HCT116 (cell line): Measurements from ENCODE around the gene PFKFB3. TPM values are rescaled to one million over a fixed set of nuclear protein-coding genes. Genes with fewer than 3 reads are reported as not detected.

Experiments
- ATAC-seq: fragments of 200-7000 bp; cut with Tn5 transposase; 2 replicates; pipeline ENCODE4 v1.9.1; 2020; ENCODE audit warnings: mild to moderate bottlenecking, moderate library complexity
- BruUV-seq: library from RNA; stranded (reverse); fragments of 400-500 nt; replicated peaks from 2 replicates; lab custom pipeline; 2021; lab: Mats Ljungman, UMichigan
- CTCF ChIA-PET: fragments of 300-600 bp; sonication (Branson Sonifier 250); formaldehyde crosslinking; loops from one replicate; lab custom pipeline; 2021; ENCODE audit warnings: antibody characterized with exemption; lab: Charles Lee
- POLR2A ChIA-PET: fragments of 300-600, 350-600 bp; sonication (Branson Sonifier 250); formaldehyde crosslinking; loops from one replicate; lab custom pipeline; 2021; ENCODE audit warnings: antibody characterized with exemption; lab: Charles Lee
- RAD21 ChIA-PET, 2 experiments: fragments of 300-600 bp; sonication (Branson Sonifier 250); formaldehyde crosslinking; loops; one replicate each; lab custom pipeline; 2023; ENCODE audit warnings: low total read pairs in 2 of 2; ENCODE audit not compliant: uncharacterized antibody in 2 of 2, unreplicated experiment in 2 of 2, low non-redundant PET in 1 of 2; lab: Charles Lee
- DNase-seq: peaks from one replicate; pipeline ENCODE4 v3.0.0-alpha.2; 2010; ENCODE audit warnings: low read depth, low spot score
- H2AFZ ChIP-seq: fragments of 200-600 bp; shearing (Covaris generic), sonication (generic); 2 replicates; pipeline ENCODE4 v1.6.1; 2017; ENCODE audit warnings: low read depth, mixed run types, mixed read lengths, antibody characterized with exemption, low read length; ENCODE audit not compliant: poor library complexity, severe bottlenecking
- H3K27ac ChIP-seq: 2 replicates; pipeline ENCODE4 v1.5.1; 2012; ENCODE audit warnings: low read depth, low read length
- H3K27me3 ChIP-seq: fragments of 200-600 bp; sonication (generic); 2 replicates; pipeline ENCODE4 v1.6.1; 2016; ENCODE audit warnings: mixed run types, low read length, mixed read lengths; ENCODE audit not compliant: insufficient read depth
- H3K36me3 ChIP-seq, 2 experiments: fragments of 200-500 bp in 1 of 2; fragments of 200-600 bp in 1 of 2; sonication (Bioruptor generic) in 1 of 2; sonication (generic) in 1 of 2; 2 replicates each; pipeline versions ENCODE4 v1.5.1 to v1.6.1; 2014 to 2016; ENCODE audit warnings: low read length in 2 of 2, inconsistent platforms in 1 of 2, mixed read lengths in 1 of 2, mixed run types in 1 of 2; ENCODE audit not compliant: insufficient read depth in 2 of 2, control insufficient read depth in 1 of 2
- H3K4me1 ChIP-seq, 2 experiments: fragments of 200-600 bp in 1 of 2; sonication (generic) in 1 of 2; 2 replicates each; pipeline versions ENCODE4 v1.5.1 to v1.6.1; 2012 to 2017; ENCODE audit warnings: low read length in 2 of 2, inconsistent platforms in 1 of 2, mild to moderate bottlenecking in 1 of 2, mixed read lengths in 1 of 2, mixed run types in 1 of 2, moderate library complexity in 1 of 2; ENCODE audit not compliant: insufficient read depth in 2 of 2, control insufficient read depth in 1 of 2
- H3K4me2 ChIP-seq: fragments of 200-600 bp; sonication (generic); 2 replicates; pipeline ENCODE4 v1.6.1; 2017; ENCODE audit warnings: mixed run types, low read length, mixed read lengths
- H3K4me3 ChIP-seq, 2 experiments: fragments of 200-600 bp in 1 of 2; sonication (generic) in 1 of 2; replicated peaks in 1 of 2; 2 replicates each; pipeline ENCODE4 v1.5.1; 2011 to 2016; ENCODE audit warnings: low read length in 2 of 2, control low read depth in 1 of 2, low read depth in 1 of 2, mild to moderate bottlenecking in 1 of 2, mixed read lengths in 1 of 2, mixed run types in 1 of 2
- H3K79me2 ChIP-seq: fragments of 200-600 bp; sonication (generic); 2 replicates; pipeline ENCODE4 v1.6.1; 2017; ENCODE audit warnings: mild to moderate bottlenecking, mixed run types, low read length, moderate library complexity, mixed read lengths; ENCODE audit not compliant: insufficient read depth
- H3K9ac ChIP-seq: fragments of 200-600 bp; sonication (generic); 2 replicates; pipeline ENCODE4 v1.6.1; 2016; ENCODE audit warnings: low read length, mixed read lengths
- H3K9me2 ChIP-seq: fragments of 200-600 bp; sonication (generic), shearing (Covaris generic); 2 replicates; pipeline ENCODE4 v1.6.1; 2017; ENCODE audit warnings: mixed run types, mild to moderate bottlenecking, moderate library complexity; ENCODE audit not compliant: insufficient read depth
- H3K9me3 ChIP-seq, 2 experiments: fragments of 200-500 bp in 1 of 2; fragments of 200-600 bp in 1 of 2; sonication (Bioruptor generic) in 1 of 2; sonication (generic) in 1 of 2; 2 replicates each; pipeline ENCODE4 v1.6.1; 2014 to 2017; ENCODE audit warnings: low read length in 2 of 2, mixed read lengths in 2 of 2, inconsistent platforms in 1 of 2, low read depth in 1 of 2, mild to moderate bottlenecking in 1 of 2, mixed run types in 1 of 2, moderate library complexity in 1 of 2; ENCODE audit not compliant: control insufficient read depth in 1 of 2, insufficient read depth in 1 of 2
- H4K20me1 ChIP-seq: fragments of 200-600 bp; sonication (generic), shearing (Covaris generic); 2 replicates; pipeline ENCODE4 v1.6.1; 2017; ENCODE audit warnings: mixed run types, mild to moderate bottlenecking, moderate library complexity; ENCODE audit not compliant: insufficient read depth
- EGR1 ChIP-seq: IDR thresholded peaks from 2 replicates; pipeline ENCODE4 v1.6.1; 2012; ENCODE audit warnings: low read depth
- EZH2 ChIP-seq: fragments of 200-600 bp; sonication (generic); IDR thresholded peaks from 2 replicates; pipeline ENCODE4 v1.6.1; 2017; ENCODE audit warnings: antibody characterized with exemption, mixed run types
- EZH2phosphoT487 ChIP-seq: fragments of 200-600 bp; IDR thresholded peaks from 2 replicates; pipeline ENCODE4 v1.6.1; 2018; ENCODE audit warnings: antibody characterized with exemption, borderline replicate concordance
- FOSL1 ChIP-seq: IDR thresholded peaks from 2 replicates; pipeline ENCODE4 v1.6.1; 2012; ENCODE audit warnings: low read depth
- JUND ChIP-seq: IDR thresholded peaks from 2 replicates; pipeline ENCODE4 v1.6.1; 2012
- POLR2AphosphoS5 ChIP-seq: IDR thresholded peaks from 2 replicates; pipeline ENCODE4 v1.6.1; 2011; ENCODE audit warnings: mild to moderate bottlenecking, low read depth, low read length, moderate library complexity
- RAD21 ChIP-seq: IDR thresholded peaks from 2 replicates; pipeline ENCODE4 v1.6.1; 2012; ENCODE audit warnings: low read depth, mild to moderate bottlenecking
- SIN3A ChIP-seq: IDR thresholded peaks from 2 replicates; pipeline ENCODE4 v1.6.1; 2012; ENCODE audit warnings: low read depth
- SP1 ChIP-seq: IDR thresholded peaks from 2 replicates; pipeline ENCODE4 v1.6.1; 2012; ENCODE audit warnings: low read depth
- SRF ChIP-seq: IDR thresholded peaks from 2 replicates; pipeline ENCODE4 v1.6.1; 2012; ENCODE audit warnings: low read depth
- TCF7L2 ChIP-seq: IDR thresholded peaks from 2 replicates; pipeline ENCODE4 v1.7.0; 2011; ENCODE audit warnings: borderline replicate concordance, inconsistent platforms; ENCODE audit not compliant: insufficient read depth, insufficient read length; ENCODE audit errors: extremely low read depth
- ZNF274 ChIP-seq: fragments of 200-500 bp; sonication (Bioruptor generic); IDR thresholded peaks from 2 replicates; pipeline ENCODE4 v1.6.1; 2014; ENCODE audit warnings: mild to moderate bottlenecking, low read depth, low read length, inconsistent platforms
- intact Hi-C: fragments of 100-400 bp; cut with micrococcal nuclease; formaldehyde crosslinking; loops from 2 replicates; pipeline ENCODE4 v1.10.0; 2022
- total RNA-seq: library from RNA; stranded (reverse); gene quantifications from one replicate; pipeline ENCODE4 v1.2.1, GENCODE V29; 2021; ENCODE audit not compliant: unreplicated experiment
- TF ChIP-seq, protein P1 (sequence below), 3 experiments: fragments of 200-600 bp in 1 of 3; sonication (generic) in 1 of 3; IDR thresholded peaks in 2 of 3; conservative IDR thresholded peaks in 1 of 3; 2 replicates each; pipeline ENCODE4 v1.5.1; 2012 to 2017; ENCODE audit warnings: low read depth in 2 of 3, low read length in 2 of 3, antibody characterized with exemption in 1 of 3, borderline replicate concordance in 1 of 3, control low read depth in 1 of 3, mild to moderate bottlenecking in 1 of 3, mixed read lengths in 1 of 3, mixed run types in 1 of 3, moderate library complexity in 1 of 3; ENCODE audit not compliant: insufficient read depth in 1 of 3
- TF ChIP-seq, protein P2 (sequence below): IDR thresholded peaks from 2 replicates; pipeline ENCODE4 v1.6.1; 2012; ENCODE audit warnings: low read depth

Gene PFKFB3
- total RNA-seq, 1 experiment from 2014 or later = 50.8 TPM

DNA sequence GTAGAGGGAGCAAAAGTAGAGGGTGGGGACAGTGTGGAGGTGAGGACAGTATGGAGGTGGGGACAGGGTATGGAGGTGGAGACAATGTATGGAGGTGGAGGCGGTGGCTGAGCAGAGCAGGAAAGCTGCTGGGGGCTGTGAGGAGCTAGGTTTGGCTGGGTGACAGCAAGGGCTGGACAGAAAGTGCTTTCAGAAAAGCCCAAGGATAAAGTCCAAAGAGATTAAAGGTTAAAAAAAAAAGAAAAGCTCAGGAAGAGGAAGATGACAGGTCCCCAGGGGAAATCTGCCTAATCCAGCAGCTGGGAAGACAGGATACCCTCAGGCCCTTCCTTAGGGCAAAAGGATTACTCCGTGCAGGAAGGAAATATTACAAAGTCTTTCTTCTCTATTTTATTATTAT, 32.1 kb upstream of the PFKFB3 start:
- BruUV-seq = no TSS peak
- ChIA-PET CTCF (no interaction called here), POLR2A (no interaction called here), RAD21 (no interaction called here)
- Histone ChIP-seq H3K79me2 (peaks cover 97% of the 10 kb centered on the region), H3K9ac (no peak overlapping the region), H2AFZ (no peak overlapping the region), H3K9me2 (no peaks in the 10 kb centered on the region), H3K4me3 (no peak overlapping the region), H3K4me1 (no peaks in the 10 kb centered on the region), H3K9me3 (no peaks in the 10 kb centered on the region), H3K27me3 (no peaks in the 10 kb centered on the region), H3K4me2 (no peak overlapping the region), H3K27ac (no peak overlapping the region), H3K36me3 (peaks cover 0 to 10% of the 10 kb centered on the region in 2 experiments; a peak in 1 of 4 replicates), H4K20me1 (peaks cover 12% of the 10 kb centered on the region; the same call in 1 of the 2 replicates)
- intact Hi-C loops = no loop called here
- ATAC-seq (no peak), DNase-seq (no peak)
- TF ChIP-seq EZH2 (no peak), EZH2phosphoT487 (no peak), EGR1 (no peak), RAD21 (no peak)
- TF ChIP-seq, protein P1, sequence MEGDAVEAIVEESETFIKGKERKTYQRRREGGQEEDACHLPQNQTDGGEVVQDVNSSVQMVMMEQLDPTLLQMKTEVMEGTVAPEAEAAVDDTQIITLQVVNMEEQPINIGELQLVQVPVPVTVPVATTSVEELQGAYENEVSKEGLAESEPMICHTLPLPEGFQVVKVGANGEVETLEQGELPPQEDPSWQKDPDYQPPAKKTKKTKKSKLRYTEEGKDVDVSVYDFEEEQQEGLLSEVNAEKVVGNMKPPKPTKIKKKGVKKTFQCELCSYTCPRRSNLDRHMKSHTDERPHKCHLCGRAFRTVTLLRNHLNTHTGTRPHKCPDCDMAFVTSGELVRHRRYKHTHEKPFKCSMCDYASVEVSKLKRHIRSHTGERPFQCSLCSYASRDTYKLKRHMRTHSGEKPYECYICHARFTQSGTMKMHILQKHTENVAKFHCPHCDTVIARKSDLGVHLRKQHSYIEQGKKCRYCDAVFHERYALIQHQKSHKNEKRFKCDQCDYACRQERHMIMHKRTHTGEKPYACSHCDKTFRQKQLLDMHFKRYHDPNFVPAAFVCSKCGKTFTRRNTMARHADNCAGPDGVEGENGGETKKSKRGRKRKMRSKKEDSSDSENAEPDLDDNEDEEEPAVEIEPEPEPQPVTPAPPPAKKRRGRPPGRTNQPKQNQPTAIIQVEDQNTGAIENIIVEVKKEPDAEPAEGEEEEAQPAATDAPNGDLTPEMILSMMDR (IDR thresholded peaks at IDR 0.05 in 2 of 3, conservative IDR thresholded peaks at IDR 0.05 in 1 of 3; ENCODE audit: borderline replicate concordance in 1 of 3, insufficient read depth in 1 of 3, low read depth in 2 of 3, low read length in 2 of 3) = no peak

DNA sequence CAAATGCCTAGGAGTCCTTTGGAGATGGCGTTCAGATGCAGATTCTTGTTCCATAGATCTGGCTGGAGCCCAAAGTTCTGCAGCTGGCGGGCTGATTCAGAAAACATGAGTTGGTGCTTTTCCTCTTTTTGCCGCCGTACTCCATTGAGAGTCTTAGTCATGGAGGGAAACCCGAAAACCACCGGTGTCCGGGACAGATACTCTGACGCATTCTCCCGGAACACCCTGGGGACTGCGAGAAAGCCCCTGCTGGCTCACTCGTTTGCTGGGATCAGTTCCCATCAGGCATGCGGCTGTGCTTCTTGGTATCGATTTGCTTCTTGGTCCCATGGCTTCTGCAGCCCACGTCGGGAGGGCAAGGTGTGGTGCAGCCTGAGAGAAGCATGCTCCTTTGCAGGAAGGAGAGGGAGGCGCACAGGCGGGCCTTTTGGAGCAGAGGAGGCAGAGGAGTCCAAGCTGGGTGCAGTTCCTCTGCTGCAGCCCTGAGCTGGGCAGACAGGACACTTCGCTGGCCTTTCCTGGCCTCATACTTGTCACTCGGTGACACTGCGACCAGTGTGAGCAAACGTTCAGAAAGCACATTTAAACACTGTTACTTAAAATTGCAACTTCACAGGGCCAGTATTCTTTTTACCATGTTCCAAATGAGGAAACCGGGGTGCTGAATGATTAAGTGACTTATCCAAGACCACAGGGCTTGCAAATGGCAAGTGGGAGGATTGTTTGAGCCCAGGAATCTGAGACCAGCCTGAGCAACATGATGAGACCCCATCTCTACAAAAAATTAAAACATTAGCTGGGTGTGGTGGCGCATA, 30.6 kb upstream of the PFKFB3 start:
- H2AFZ ChIP-seq = no peak overlapping the region
- H3K9ac ChIP-seq = no peak overlapping the region
- no peaks in the 10 kb centered on the region for H3K9me3 ChIP-seq
- DNase-seq = no peak
- peaks cover 95% of the 10 kb centered on the region for H3K79me2 ChIP-seq
- ChIA-PET CTCF (interaction anchor here (0.6 to 1.7 kb wide), 3 partner anchors 28 to 230 kb away, joined by 3 to 6 read pairs (median 3); partner anchors contain the start of gene PFKFB3), RAD21 (no interaction called here), POLR2A (interaction anchor here (1.1 kb wide), 1 partner anchor 10 kb away, joined by 3 read pairs; no protein-coding TSS in a partner anchor)
- no peaks in the 10 kb centered on the region for H3K27me3 ChIP-seq
- no peak overlapping the region for H3K4me2 ChIP-seq
- no TSS peak for BruUV-seq
- H3K9me2 ChIP-seq = no peaks in the 10 kb centered on the region
- no peak overlapping the region for H3K27ac ChIP-seq
- peaks cover 0 to under 1% of the 10 kb centered on the region in 2 experiments; a peak in 1 of 4 replicates for H3K36me3 ChIP-seq
- no peak for ATAC-seq
- H3K4me3 ChIP-seq = no peak overlapping the region
- intact Hi-C loops = no loop called here
- peaks cover 12% of the 10 kb centered on the region; the same call in 1 of the 2 replicates for H4K20me1 ChIP-seq
- no peaks in the 10 kb centered on the region for H3K4me1 ChIP-seq
- TF ChIP-seq JUND = no peak
- no peak for TF ChIP-seq SRF
- TF ChIP-seq, protein P2, sequence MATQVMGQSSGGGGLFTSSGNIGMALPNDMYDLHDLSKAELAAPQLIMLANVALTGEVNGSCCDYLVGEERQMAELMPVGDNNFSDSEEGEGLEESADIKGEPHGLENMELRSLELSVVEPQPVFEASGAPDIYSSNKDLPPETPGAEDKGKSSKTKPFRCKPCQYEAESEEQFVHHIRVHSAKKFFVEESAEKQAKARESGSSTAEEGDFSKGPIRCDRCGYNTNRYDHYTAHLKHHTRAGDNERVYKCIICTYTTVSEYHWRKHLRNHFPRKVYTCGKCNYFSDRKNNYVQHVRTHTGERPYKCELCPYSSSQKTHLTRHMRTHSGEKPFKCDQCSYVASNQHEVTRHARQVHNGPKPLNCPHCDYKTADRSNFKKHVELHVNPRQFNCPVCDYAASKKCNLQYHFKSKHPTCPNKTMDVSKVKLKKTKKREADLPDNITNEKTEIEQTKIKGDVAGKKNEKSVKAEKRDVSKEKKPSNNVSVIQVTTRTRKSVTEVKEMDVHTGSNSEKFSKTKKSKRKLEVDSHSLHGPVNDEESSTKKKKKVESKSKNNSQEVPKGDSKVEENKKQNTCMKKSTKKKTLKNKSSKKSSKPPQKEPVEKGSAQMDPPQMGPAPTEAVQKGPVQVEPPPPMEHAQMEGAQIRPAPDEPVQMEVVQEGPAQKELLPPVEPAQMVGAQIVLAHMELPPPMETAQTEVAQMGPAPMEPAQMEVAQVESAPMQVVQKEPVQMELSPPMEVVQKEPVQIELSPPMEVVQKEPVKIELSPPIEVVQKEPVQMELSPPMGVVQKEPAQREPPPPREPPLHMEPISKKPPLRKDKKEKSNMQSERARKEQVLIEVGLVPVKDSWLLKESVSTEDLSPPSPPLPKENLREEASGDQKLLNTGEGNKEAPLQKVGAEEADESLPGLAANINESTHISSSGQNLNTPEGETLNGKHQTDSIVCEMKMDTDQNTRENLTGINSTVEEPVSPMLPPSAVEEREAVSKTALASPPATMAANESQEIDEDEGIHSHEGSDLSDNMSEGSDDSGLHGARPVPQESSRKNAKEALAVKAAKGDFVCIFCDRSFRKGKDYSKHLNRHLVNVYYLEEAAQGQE = no peak
- TF ChIP-seq SIN3A = no peak
- TF ChIP-seq ZNF274 = no peak
- TF ChIP-seq EZH2phosphoT487 = no peak
- TF ChIP-seq SP1 = no peak
- TF ChIP-seq FOSL1 = no peak
- TF ChIP-seq EGR1 = no peak
- TF ChIP-seq POLR2AphosphoS5 = no peak
- no peak for TF ChIP-seq TCF7L2
- no peak for TF ChIP-seq RAD21
